ENCODE measurements around the gene SYNE1. TPM values are rescaled to one million over a fixed set of nuclear protein-coding genes. Genes with fewer than 3 reads are reported as not detected.

The SYNE1 gene
- total and polyA plus RNA-seq, 2 of the 8 experiments (the other 6 are each of a cell fraction or from before 2014, with no cell fraction given), result 2.8 to 5.5 TPM

GRCh38 chr6:152261179-152261578 lies 376.0 kb downstream of the SYNE1 start (continued):
- TF ChIP-seq, protein P1, sequence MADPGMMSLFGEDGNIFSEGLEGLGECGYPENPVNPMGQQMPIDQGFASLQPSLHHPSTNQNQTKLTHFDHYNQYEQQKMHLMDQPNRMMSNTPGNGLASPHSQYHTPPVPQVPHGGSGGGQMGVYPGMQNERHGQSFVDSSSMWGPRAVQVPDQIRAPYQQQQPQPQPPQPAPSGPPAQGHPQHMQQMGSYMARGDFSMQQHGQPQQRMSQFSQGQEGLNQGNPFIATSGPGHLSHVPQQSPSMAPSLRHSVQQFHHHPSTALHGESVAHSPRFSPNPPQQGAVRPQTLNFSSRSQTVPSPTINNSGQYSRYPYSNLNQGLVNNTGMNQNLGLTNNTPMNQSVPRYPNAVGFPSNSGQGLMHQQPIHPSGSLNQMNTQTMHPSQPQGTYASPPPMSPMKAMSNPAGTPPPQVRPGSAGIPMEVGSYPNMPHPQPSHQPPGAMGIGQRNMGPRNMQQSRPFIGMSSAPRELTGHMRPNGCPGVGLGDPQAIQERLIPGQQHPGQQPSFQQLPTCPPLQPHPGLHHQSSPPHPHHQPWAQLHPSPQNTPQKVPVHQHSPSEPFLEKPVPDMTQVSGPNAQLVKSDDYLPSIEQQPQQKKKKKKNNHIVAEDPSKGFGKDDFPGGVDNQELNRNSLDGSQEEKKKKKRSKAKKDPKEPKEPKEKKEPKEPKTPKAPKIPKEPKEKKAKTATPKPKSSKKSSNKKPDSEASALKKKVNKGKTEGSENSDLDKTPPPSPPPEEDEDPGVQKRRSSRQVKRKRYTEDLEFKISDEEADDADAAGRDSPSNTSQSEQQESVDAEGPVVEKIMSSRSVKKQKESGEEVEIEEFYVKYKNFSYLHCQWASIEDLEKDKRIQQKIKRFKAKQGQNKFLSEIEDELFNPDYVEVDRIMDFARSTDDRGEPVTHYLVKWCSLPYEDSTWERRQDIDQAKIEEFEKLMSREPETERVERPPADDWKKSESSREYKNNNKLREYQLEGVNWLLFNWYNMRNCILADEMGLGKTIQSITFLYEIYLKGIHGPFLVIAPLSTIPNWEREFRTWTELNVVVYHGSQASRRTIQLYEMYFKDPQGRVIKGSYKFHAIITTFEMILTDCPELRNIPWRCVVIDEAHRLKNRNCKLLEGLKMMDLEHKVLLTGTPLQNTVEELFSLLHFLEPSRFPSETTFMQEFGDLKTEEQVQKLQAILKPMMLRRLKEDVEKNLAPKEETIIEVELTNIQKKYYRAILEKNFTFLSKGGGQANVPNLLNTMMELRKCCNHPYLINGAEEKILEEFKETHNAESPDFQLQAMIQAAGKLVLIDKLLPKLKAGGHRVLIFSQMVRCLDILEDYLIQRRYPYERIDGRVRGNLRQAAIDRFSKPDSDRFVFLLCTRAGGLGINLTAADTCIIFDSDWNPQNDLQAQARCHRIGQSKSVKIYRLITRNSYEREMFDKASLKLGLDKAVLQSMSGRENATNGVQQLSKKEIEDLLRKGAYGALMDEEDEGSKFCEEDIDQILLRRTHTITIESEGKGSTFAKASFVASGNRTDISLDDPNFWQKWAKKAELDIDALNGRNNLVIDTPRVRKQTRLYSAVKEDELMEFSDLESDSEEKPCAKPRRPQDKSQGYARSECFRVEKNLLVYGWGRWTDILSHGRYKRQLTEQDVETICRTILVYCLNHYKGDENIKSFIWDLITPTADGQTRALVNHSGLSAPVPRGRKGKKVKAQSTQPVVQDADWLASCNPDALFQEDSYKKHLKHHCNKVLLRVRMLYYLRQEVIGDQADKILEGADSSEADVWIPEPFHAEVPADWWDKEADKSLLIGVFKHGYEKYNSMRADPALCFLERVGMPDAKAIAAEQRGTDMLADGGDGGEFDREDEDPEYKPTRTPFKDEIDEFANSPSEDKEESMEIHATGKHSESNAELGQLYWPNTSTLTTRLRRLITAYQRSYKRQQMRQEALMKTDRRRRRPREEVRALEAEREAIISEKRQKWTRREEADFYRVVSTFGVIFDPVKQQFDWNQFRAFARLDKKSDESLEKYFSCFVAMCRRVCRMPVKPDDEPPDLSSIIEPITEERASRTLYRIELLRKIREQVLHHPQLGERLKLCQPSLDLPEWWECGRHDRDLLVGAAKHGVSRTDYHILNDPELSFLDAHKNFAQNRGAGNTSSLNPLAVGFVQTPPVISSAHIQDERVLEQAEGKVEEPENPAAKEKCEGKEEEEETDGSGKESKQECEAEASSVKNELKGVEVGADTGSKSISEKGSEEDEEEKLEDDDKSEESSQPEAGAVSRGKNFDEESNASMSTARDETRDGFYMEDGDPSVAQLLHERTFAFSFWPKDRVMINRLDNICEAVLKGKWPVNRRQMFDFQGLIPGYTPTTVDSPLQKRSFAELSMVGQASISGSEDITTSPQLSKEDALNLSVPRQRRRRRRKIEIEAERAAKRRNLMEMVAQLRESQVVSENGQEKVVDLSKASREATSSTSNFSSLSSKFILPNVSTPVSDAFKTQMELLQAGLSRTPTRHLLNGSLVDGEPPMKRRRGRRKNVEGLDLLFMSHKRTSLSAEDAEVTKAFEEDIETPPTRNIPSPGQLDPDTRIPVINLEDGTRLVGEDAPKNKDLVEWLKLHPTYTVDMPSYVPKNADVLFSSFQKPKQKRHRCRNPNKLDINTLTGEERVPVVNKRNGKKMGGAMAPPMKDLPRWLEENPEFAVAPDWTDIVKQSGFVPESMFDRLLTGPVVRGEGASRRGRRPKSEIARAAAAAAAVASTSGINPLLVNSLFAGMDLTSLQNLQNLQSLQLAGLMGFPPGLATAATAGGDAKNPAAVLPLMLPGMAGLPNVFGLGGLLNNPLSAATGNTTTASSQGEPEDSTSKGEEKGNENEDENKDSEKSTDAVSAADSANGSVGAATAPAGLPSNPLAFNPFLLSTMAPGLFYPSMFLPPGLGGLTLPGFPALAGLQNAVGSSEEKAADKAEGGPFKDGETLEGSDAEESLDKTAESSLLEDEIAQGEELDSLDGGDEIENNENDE (IDR thresholded peaks at IDR 0.05; ENCODE audit: insufficient replicate concordance, low read length), result no peak
- TF ChIP-seq CTBP2 (IDR thresholded peaks at IDR 0.05; ENCODE audit: borderline replicate concordance, insufficient read depth, insufficient read length, low read length) (no peak), SIX5 (IDR thresholded peaks at IDR 0.05; ENCODE audit: low read depth, low read length) (no peak), EZH2 (IDR thresholded peaks at IDR 0.05; ENCODE audit: low read depth, low read length, severe bottlenecking) (no peak), YY1 (IDR thresholded peaks at IDR 0.05; ENCODE audit: low read depth, low read length) (no peak), RAD21 (IDR thresholded peaks at IDR 0.05 in 1 of 2, conservative IDR thresholded peaks at IDR 0.05 in 1 of 2; ENCODE audit: low read depth in 2 of 2, low read length in 2 of 2) (no peak), NRF1 (IDR thresholded peaks at IDR 0.05; ENCODE audit: low read depth, low read length) (no peak), TBP (IDR thresholded peaks at IDR 0.05; ENCODE audit: low read depth, low read length) (no peak), SUZ12 (IDR thresholded peaks at IDR 0.05; ENCODE audit: low read length) (no peak), POLR2AphosphoS5 (IDR thresholded peaks at IDR 0.05; ENCODE audit: low read depth, low read length) (no peak), CBX8 (IDR thresholded peaks at IDR 0.05; ENCODE audit: borderline replicate concordance, low read depth, low read length) (no peak), FOSL1 (IDR thresholded peaks at IDR 0.05; ENCODE audit: insufficient read depth, low read depth, low read length) (no peak)

Measured in H1 (cell line).